BJ (cell line): ENCODE results near the gene ZNF746. TPM values are rescaled to one million over a fixed set of nuclear protein-coding genes. Genes with fewer than 3 reads are reported as not detected.
"Not testable (repeated sequence)": the region's sequence is repeated elsewhere in the genome, so short reads cannot be mapped to it uniquely, and the experiment has no call there.

Experiments used
- CTCF ChIA-PET: fragments of 350-600 bp; formaldehyde crosslinking; extraction: SDS; loops from one replicate; lab custom pipeline; 2021; ENCODE audit warnings: antibody characterized with exemption, inconsistent platforms; lab: Yijun Ruan, JAX
- POLR2A ChIA-PET: fragments of 300-600 bp; sonication (Branson Sonifier 250); formaldehyde crosslinking; extraction: SDS; loops from one replicate; lab custom pipeline; 2021; ENCODE audit warnings: antibody characterized with exemption; lab: Charles Lee
- DNase-seq: peaks from one replicate; pipeline ENCODE4 v3.0.0-alpha.2; 2011; ENCODE audit warnings: low read depth
- H3K27me3 ChIP-seq: 2 replicates; pipeline ENCODE4 v1.6.0; 2011; ENCODE audit warnings: low read length; ENCODE audit not compliant: control insufficient read depth, insufficient read depth
- H3K36me3 ChIP-seq: 2 replicates; pipeline ENCODE4 v1.5.1; 2011; ENCODE audit warnings: low read length; ENCODE audit not compliant: control insufficient read depth, insufficient read depth
- H3K4me3 ChIP-seq: 2 replicates; pipeline ENCODE4 v1.5.1; 2011; ENCODE audit warnings: low read depth, mild to moderate bottlenecking, control low read depth, low read length
- CTCF ChIP-seq: IDR thresholded peaks from 2 replicates; pipeline ENCODE4 v1.5.1; 2011; ENCODE audit warnings: low read depth, mild to moderate bottlenecking, control low read depth, inconsistent platforms, low read length, moderate library complexity; ENCODE audit not compliant: insufficient read depth
- polyA plus RNA-seq: library from polyadenylated mRNA; depleted of rRNA; stranded (reverse); fragments of >200 nt; gene quantifications from 2 replicates; pipeline ENCODE4 v1.2.3, GENCODE V29; 2011

ZNF746 gene
- polyA plus RNA-seq, 1 experiment = 5.4 TPM

- no peak for TF ChIP-seq CTCF
- Histone ChIP-seq H3K27me3 (no peaks in the 10 kb centered on the region), H3K4me3 (no peak overlapping the region), H3K36me3 (peaks cover 25% of the 10 kb centered on the region)
- ChIA-PET CTCF (no interaction called here), POLR2A (no interaction called here)
- no peak for DNase-seq
Measured at GRCh38 chr7:149449897-149450296, 47.7 kb downstream of the ZNF746 start.

DNA sequence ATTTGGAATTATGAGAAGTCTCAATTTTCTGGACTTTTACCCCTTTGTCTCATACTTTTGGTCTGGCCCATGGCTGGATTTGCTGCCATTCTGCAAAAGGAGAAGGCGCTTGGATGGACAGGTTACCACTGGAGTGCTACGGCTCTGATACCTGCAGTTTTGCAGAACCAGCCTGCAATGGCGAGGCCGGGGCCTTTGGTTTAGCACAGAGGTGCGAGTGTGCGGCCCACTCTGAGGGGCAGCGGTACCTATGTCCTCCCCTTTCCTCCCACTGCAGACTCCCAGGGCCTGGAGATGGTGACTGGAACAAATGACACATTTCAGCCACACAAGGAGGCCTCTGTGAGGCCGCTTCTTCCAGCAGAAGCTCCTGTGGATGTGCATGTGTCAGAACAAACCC lies 48.6 kb downstream of the ZNF746 start:
- CTCF ChIA-PET = no interaction called here
- TF ChIP-seq CTCF = no peak
- H3K36me3 ChIP-seq = peaks cover 23% of the 10 kb centered on the region

GRCh38 chr7:149446026-149446425 lies 51.6 kb downstream of the ZNF746 start:
- H3K27me3 ChIP-seq, DNase-seq, H3K4me3 ChIP-seq, POLR2A ChIA-PET: not testable (repeated sequence)
- CTCF ChIA-PET = interaction anchor here (1.0 kb wide), 1 partner anchor 23 kb away, joined by 3 read pairs; no protein-coding TSS in a partner anchor
- H3K36me3 ChIP-seq = peaks cover 23% of the 10 kb centered on the region

More for the DNA sequence above, 48.6 kb downstream of the ZNF746 start:
- no peak for DNase-seq
- no peaks in the 10 kb centered on the region for H3K27me3 ChIP-seq
- POLR2A ChIA-PET = no interaction called here
- H3K4me3 ChIP-seq = no peak overlapping the region

GRCh38 chr7:149444287-149444686 lies 53.3 kb downstream of the ZNF746 start:
- ChIA-PET CTCF (no interaction called here), POLR2A (no interaction called here)
- Histone ChIP-seq H3K4me3 (no peak overlapping the region), H3K27me3 (no peaks in the 10 kb centered on the region), H3K36me3 (peaks cover 12% of the 10 kb centered on the region)
- no peak for DNase-seq
- TF ChIP-seq CTCF = no peak

DNA sequence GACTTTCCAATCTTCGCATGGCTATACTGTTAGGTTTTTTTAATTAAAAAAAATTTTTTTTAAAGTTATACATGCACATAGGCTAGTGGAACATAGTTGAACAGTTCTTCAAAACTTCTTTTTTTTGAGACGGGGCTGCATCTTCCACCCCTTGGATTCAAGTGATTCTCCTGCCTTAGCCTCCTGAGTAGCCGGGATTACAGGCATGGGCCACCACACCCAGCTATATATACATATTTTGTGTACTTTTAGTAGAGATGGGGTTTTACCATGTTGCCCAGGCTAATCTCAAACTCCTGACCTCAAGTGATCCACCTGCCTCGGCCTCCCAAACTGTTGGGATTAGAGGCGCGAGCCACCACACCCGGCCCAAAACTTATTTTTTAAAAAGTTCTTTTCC lies 54.1 kb downstream of the ZNF746 start:
- POLR2A ChIA-PET = no interaction called here
- peaks cover 9% of the 10 kb centered on the region; the same call in 1 of the 2 replicates for H3K36me3 ChIP-seq
- H3K4me3 ChIP-seq = no peak overlapping the region
- no peak for DNase-seq
- CTCF ChIA-PET = no interaction called here
- H3K27me3 ChIP-seq = no peaks in the 10 kb centered on the region
- no peak for TF ChIP-seq CTCF

DNA sequence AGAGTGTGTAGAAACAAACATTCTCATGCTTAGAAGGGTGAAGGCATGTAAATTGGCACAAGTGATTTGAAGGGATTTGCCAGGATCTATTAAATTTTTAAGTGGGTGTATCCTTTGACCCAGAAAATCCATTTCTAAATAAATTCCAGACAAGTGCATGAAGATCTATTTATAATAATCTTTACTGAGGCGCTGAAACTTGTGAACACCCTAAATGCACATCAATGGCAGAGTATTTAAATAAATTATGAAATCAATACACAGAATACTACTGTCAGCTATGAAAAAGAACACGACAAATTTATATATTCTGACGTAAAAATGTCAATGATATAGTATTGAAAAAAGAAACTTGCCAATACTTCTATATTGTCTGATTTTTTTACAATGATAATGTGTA lies 54.7 kb downstream of the ZNF746 start:
- ChIA-PET CTCF (no interaction called here), POLR2A (no interaction called here)
- no peak for TF ChIP-seq CTCF
- H3K27me3 ChIP-seq = no peaks in the 10 kb centered on the region
- H3K36me3 ChIP-seq = peaks cover 9% of the 10 kb centered on the region; the same call in 1 of the 2 replicates
- DNase-seq = no peak
- H3K4me3 ChIP-seq = no peak overlapping the region
